Measurements from ENCODE around the gene RIT2. TPM values are rescaled to one million over a fixed set of nuclear protein-coding genes. Genes with fewer than 3 reads are reported as not detected.

Gene RIT2
- total RNA-seq, 4 donors from 2014 or later, result not detected

GRCh38 chr18:43017622-43018021 lies 97.9 kb downstream of the RIT2 start:
- DNase-seq (ENCODE audit: low spot score), result no peak
- TF ChIP-seq CTCF (IDR thresholded peaks at IDR 0.05), result no peak
- no peak for ATAC-seq (ENCODE audit: low FRiP score)

- no peak for DNase-seq (ENCODE audit: low spot score)
- no peak for ATAC-seq (ENCODE audit: low FRiP score)
- no peak for TF ChIP-seq CTCF (IDR thresholded peaks at IDR 0.05)
These were observed 102.0 kb downstream of the RIT2 start for GRCh38 chr18:43013486-43013885.

- no peak for ATAC-seq (ENCODE audit: low FRiP score)
These were observed 102.5 kb downstream of the RIT2 start for GRCh38 chr18:43012951-43013350.

GRCh38 chr18:43010611-43011010 lies 104.9 kb downstream of the RIT2 start:
- ATAC-seq (ENCODE audit: low FRiP score), result no peak
- TF ChIP-seq CTCF (IDR thresholded peaks at IDR 0.05), result no peak
- DNase-seq (ENCODE audit: low spot score), result no peak

More at GRCh38 chr18:43012951-43013350, 102.5 kb downstream of the RIT2 start:
- no peak for TF ChIP-seq CTCF (IDR thresholded peaks at IDR 0.05)
- DNase-seq (ENCODE audit: low spot score), result no peak

GRCh38 chr18:43009674-43010073 lies 105.8 kb downstream of the RIT2 start:
- DNase-seq (ENCODE audit: low spot score) (no peak), ATAC-seq (ENCODE audit: low FRiP score) (no peak)
- no peak for TF ChIP-seq CTCF (IDR thresholded peaks at IDR 0.05)

GRCh38 chr18:43007365-43007764 lies 108.1 kb downstream of the RIT2 start:
- no peak for ATAC-seq (ENCODE audit: low FRiP score)
- TF ChIP-seq CTCF (IDR thresholded peaks at IDR 0.05), result no peak
- no peak for DNase-seq (ENCODE audit: low spot score)

- ATAC-seq (ENCODE audit: low FRiP score) (no peak), DNase-seq (ENCODE audit: low spot score) (no peak)
- TF ChIP-seq CTCF (IDR thresholded peaks at IDR 0.05), result no peak
These were observed 111.1 kb downstream of the RIT2 start for GRCh38 chr18:43004421-43004820.
